ENCODE measurements around the gene OR52K1.

DNA sequence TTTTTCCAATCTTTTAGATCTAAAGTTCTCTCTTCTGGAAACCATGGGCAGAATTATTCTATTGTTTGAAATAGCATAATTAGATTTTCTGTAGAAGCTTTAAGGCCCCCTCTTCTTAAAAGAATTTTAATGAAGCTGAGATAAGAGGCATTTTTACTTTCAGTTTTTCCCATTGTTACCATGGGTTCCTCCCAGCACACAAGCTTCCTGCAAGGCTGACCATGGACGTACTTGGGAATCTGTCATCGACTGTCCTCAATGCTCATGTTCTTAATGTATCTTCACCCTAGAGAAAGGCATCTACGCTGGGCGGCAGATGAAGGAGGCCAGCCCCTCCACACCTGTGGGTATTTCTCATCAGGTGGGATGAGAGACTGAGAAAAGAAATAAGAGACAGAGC is 22.3 kb upstream of the OR52K1 start:
- TF ChIP-seq CTCF (optimal IDR thresholded peaks at IDR 0.05 in 1 of 3, IDR thresholded peaks at IDR 0.05 in 1 of 3, conservative IDR thresholded peaks at IDR 0.05 in 1 of 3; ENCODE audit: extremely low read depth in 1 of 3, insufficient read depth in 2 of 3, low read length in 3 of 3): no peak
- no peak for TF ChIP-seq EZH2 (IDR thresholded peaks at IDR 0.05; ENCODE audit: low read length)
